Measurements from ENCODE around the gene ZNF587B.

Gene ZNF587B

DNA sequence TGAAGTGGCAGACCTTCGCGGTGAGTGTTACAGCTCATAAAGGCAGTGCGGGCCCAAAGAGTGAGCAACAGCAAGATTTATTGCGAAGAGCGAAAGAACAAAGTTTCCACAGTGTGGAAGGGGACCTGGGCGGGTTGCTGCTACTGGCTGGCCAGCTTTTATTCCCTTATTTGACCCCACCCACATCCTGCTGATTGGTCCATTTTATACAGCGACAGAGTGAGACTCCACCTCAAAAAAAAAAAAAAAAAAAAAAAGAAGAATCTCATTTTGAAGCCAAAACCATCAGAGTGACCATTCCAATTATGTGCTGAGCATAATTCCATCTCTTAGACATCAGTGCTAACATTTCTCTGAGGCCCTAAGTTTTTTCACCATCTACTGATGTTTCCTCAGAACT, 13.4 kb upstream of the ZNF587B start:
- H3K4me2 ChIP-seq (ENCODE audit: low read length): no peak overlapping the region
- no peak overlapping the region for H2AFZ ChIP-seq (ENCODE audit: low read length)
- H3F3A ChIP-seq (ENCODE audit: insufficient read depth, low read length): no peaks in the 10 kb centered on the region
- peaks cover 7% of the 10 kb centered on the region; the same call in 1 of the 2 replicates for H3K36me3 ChIP-seq (ENCODE audit: insufficient read depth, low read length)
- H3K27ac ChIP-seq (ENCODE audit: low read depth, low read length, poor library complexity, severe bottlenecking): no peak overlapping the region
- no peaks in the 10 kb centered on the region for H3K9me2 ChIP-seq (ENCODE audit: low read depth, low read length)
- H3K79me2 ChIP-seq (ENCODE audit: insufficient read depth, low read length): peaks cover 24% of the 10 kb centered on the region
- H4K20me1 ChIP-seq (ENCODE audit: insufficient read depth, low read length): no peaks in the 10 kb centered on the region
- no peaks in the 10 kb centered on the region for H3K27me3 ChIP-seq (ENCODE audit: insufficient read depth, low read length)
- no peak overlapping the region for H3K4me3 ChIP-seq (ENCODE audit: low read depth, low read length, poor library complexity, severe bottlenecking)
- TF ChIP-seq, protein P1, sequence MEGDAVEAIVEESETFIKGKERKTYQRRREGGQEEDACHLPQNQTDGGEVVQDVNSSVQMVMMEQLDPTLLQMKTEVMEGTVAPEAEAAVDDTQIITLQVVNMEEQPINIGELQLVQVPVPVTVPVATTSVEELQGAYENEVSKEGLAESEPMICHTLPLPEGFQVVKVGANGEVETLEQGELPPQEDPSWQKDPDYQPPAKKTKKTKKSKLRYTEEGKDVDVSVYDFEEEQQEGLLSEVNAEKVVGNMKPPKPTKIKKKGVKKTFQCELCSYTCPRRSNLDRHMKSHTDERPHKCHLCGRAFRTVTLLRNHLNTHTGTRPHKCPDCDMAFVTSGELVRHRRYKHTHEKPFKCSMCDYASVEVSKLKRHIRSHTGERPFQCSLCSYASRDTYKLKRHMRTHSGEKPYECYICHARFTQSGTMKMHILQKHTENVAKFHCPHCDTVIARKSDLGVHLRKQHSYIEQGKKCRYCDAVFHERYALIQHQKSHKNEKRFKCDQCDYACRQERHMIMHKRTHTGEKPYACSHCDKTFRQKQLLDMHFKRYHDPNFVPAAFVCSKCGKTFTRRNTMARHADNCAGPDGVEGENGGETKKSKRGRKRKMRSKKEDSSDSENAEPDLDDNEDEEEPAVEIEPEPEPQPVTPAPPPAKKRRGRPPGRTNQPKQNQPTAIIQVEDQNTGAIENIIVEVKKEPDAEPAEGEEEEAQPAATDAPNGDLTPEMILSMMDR (IDR thresholded peaks at IDR 0.05; ENCODE audit: low read length): no peak
- TF ChIP-seq EZH2 (IDR thresholded peaks at IDR 0.05; ENCODE audit: borderline replicate concordance, low read length): no peak
- H3K9ac ChIP-seq (ENCODE audit: low read length): no peak overlapping the region
- H3K4me1 ChIP-seq (ENCODE audit: insufficient read depth, low read length, severe bottlenecking): peaks cover 49% of the 10 kb centered on the region
- no peaks in the 10 kb centered on the region for H3K9me3 ChIP-seq (ENCODE audit: low read length)

DNA sequence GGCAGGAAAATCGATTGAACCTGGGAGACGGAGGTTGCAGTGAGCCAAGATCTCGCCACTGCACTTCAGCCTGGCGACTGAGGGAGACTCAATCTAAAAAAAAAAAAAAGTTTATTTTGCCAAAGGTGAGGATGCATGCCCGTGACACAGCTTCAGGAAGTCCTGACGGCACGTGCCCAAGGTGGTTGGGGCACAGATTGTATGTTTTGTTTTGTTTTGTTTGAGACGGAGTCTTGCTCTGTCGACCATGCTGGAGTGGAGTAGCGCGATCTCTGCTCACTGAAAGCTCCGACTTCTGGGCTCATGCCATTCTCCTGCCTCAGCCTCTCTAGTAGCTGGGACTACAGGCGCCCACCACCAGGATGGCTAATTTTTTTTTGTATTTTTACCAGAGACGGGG, 12.1 kb upstream of the ZNF587B start:
- Histone ChIP-seq H3K4me3 (ENCODE audit: low read depth, low read length, poor library complexity, severe bottlenecking) (no peak overlapping the region), H3F3A (ENCODE audit: insufficient read depth, low read length) (no peaks in the 10 kb centered on the region), H3K9me3 (ENCODE audit: low read length) (no peaks in the 10 kb centered on the region), H3K9me2 (ENCODE audit: low read depth, low read length) (no peaks in the 10 kb centered on the region), H4K20me1 (ENCODE audit: insufficient read depth, low read length) (no peaks in the 10 kb centered on the region), H3K27ac (ENCODE audit: low read depth, low read length, poor library complexity, severe bottlenecking) (no peak overlapping the region), H3K4me2 (ENCODE audit: low read length) (no peak overlapping the region), H3K79me2 (ENCODE audit: insufficient read depth, low read length) (peaks cover 34% of the 10 kb centered on the region), H3K4me1 (ENCODE audit: insufficient read depth, low read length, severe bottlenecking) (peaks cover 46% of the 10 kb centered on the region), H3K27me3 (ENCODE audit: insufficient read depth, low read length) (no peaks in the 10 kb centered on the region), H3K36me3 (ENCODE audit: insufficient read depth, low read length) (peaks cover 14% of the 10 kb centered on the region; the same call in 1 of the 2 replicates), H2AFZ (ENCODE audit: low read length) (no peak overlapping the region), H3K9ac (ENCODE audit: low read length) (no peak overlapping the region)
- no peak for TF ChIP-seq EZH2 (IDR thresholded peaks at IDR 0.05; ENCODE audit: borderline replicate concordance, low read length)
- TF ChIP-seq, protein P1 (IDR thresholded peaks at IDR 0.05; ENCODE audit: low read length): no peak

DNA sequence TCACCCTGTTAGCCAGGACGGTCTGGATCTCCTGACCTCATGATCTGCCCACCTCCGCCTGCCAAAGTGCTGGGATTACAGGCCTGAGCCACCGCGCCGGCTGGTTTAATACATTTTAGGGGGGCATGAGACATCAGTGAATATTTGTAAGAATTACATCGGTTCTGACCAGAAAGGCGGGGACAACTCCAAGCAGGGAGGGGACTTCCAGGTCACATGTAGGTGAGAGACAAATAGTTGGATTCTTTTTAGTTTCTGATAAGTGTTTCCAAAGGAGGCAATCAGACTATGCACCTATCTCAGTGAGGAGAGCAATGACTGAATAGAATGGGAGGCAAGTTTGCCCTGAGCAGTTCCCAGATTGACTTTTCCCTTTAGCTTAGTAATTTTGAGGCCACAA, 11.7 kb upstream of the ZNF587B start:
- H3K4me3 ChIP-seq (ENCODE audit: low read depth, low read length, poor library complexity, severe bottlenecking): peak overlapping the region; percentile 98
- H4K20me1 ChIP-seq (ENCODE audit: insufficient read depth, low read length): no peaks in the 10 kb centered on the region
- H3K36me3 ChIP-seq (ENCODE audit: insufficient read depth, low read length): peaks cover 18% of the 10 kb centered on the region; the same call in 1 of the 2 replicates
- H3K79me2 ChIP-seq (ENCODE audit: insufficient read depth, low read length): peaks cover 37% of the 10 kb centered on the region
- TF ChIP-seq, protein P1 (IDR thresholded peaks at IDR 0.05; ENCODE audit: low read length): no peak
- TF ChIP-seq EZH2 (IDR thresholded peaks at IDR 0.05; ENCODE audit: borderline replicate concordance, low read length): no peak
- peak overlapping the region; percentile 98; the same call in 1 of the 2 replicates for H3K9ac ChIP-seq (ENCODE audit: low read length)
- H3K4me1 ChIP-seq (ENCODE audit: insufficient read depth, low read length, severe bottlenecking): peaks cover 42% of the 10 kb centered on the region
- H3K4me2 ChIP-seq (ENCODE audit: low read length): peak overlapping the region; percentile 90; the same call in 1 of the 2 replicates
- H3K9me2 ChIP-seq (ENCODE audit: low read depth, low read length): no peaks in the 10 kb centered on the region
- H3K27me3 ChIP-seq (ENCODE audit: insufficient read depth, low read length): no peaks in the 10 kb centered on the region
- no peaks in the 10 kb centered on the region for H3K9me3 ChIP-seq (ENCODE audit: low read length)
- H3K27ac ChIP-seq (ENCODE audit: low read depth, low read length, poor library complexity, severe bottlenecking): no peak overlapping the region
- no peak overlapping the region for H2AFZ ChIP-seq (ENCODE audit: low read length)
- H3F3A ChIP-seq (ENCODE audit: insufficient read depth, low read length): no peaks in the 10 kb centered on the region
